SK-N-MC (cell line): ENCODE results near the gene NTN4.

ENCODE experiments used
- EZH2 ChIP-seq: fragments of 200-600 bp; sonication (generic); IDR thresholded peaks from one replicate; pipeline ENCODE4 v1.6.1; 2017; ENCODE audit warnings: antibody characterized with exemption
- FOXP2 ChIP-seq: optimal IDR thresholded peaks from 2 replicates; pipeline ENCODE3; 2011; ENCODE audit warnings: mild to moderate bottlenecking, moderate library complexity; ENCODE audit not compliant: insufficient read depth; ENCODE audit errors: extremely low read length, control extremely low read depth
- POLR2AphosphoS5 ChIP-seq: IDR thresholded peaks from 2 replicates; pipeline ENCODE4 v1.6.1; 2012; ENCODE audit warnings: mild to moderate bottlenecking, low read depth, low read length, borderline replicate concordance

DNA sequence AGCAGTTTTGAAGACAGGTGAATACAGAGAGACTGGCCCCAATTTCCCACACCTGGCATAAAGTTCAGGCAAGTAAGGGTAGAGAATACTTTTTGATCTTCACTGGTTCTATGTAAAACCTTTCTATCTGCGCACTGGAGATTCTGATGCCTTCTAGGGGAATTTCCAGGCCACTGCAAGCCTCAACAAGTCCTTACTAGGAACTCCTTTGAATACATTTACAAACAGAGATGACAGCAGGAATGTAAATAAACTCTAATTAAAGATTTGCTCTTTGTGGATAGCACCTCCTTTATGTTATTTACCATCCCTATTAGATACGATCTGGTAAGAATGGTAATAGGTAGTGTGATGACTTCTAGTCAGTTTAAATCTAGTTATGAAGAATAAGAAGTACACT, 69.2 kb downstream of the NTN4 start:
- no peak for TF ChIP-seq EZH2
- TF ChIP-seq POLR2AphosphoS5 = no peak
- no peak for TF ChIP-seq FOXP2
